Measurements from ENCODE around the gene PLD1.

The PLD1 gene

GRCh38 chr3:171654809-171655208 is 155.5 kb downstream of the PLD1 start:
- no peak for DNase-seq
- Histone ChIP-seq H3K27ac (no peak overlapping the region), H3K36me3 (no peaks in the 10 kb centered on the region), H3K27me3 (ENCODE audit: insufficient read depth, low read depth, severe bottlenecking) (no peaks in the 10 kb centered on the region), H3K9me3 (ENCODE audit: severe bottlenecking) (no peaks in the 10 kb centered on the region), H3K4me3 (ENCODE audit: low read depth, low read length) (no peak overlapping the region)
- TF ChIP-seq CTCF (IDR thresholded peaks at IDR 0.05; ENCODE audit: low read depth, low read length): no peak

DNA sequence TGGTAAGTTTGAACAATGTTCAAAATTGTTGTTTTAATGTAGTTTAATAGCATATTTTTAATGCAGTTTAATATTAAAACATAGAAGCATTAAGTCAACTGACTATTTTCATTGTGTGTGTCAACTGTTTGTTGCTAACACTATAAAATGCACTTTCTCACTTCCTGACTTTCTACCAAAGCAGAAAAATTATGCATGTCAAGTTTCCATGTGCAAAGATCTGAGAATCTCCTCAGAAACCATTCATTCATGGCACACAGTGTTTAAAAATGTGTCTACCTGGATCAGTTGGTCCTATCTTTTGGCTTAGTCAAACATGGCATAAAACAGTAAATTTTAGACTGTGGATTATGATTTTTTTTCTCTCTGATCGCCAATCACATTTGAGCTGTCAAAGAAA is 156.0 kb downstream of the PLD1 start:
- Histone ChIP-seq H3K9me3 (ENCODE audit: severe bottlenecking) (no peaks in the 10 kb centered on the region), H3K4me3 (ENCODE audit: low read depth, low read length) (no peak overlapping the region), H3K36me3 (no peaks in the 10 kb centered on the region), H3K27ac (no peak overlapping the region), H3K27me3 (ENCODE audit: insufficient read depth, low read depth, severe bottlenecking) (no peaks in the 10 kb centered on the region)
- no peak for DNase-seq
- no peak for TF ChIP-seq CTCF (IDR thresholded peaks at IDR 0.05; ENCODE audit: low read depth, low read length)

DNA sequence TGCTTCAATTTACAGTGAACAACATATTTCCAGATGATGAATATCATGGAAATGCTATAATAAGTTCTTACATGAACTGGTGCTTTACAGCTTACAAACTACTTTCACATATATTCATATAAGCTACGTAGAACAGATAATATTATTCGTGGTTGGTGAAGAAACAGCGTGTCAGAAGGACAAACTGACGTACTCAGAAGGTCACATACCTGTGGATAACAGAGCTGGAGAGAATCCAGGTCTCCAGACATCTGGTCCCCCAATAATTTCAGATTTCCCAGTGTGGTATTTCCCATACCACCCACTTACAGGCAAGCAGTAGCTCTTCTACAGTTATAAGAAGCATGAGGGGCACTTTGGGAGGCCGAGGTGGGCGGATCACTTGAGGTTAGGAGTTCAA is 156.6 kb downstream of the PLD1 start:
- no peaks in the 10 kb centered on the region for H3K36me3 ChIP-seq
- no peak for TF ChIP-seq CTCF (IDR thresholded peaks at IDR 0.05; ENCODE audit: low read depth, low read length)
- DNase-seq: no peak
- H3K27ac ChIP-seq: no peak overlapping the region
- no peak overlapping the region for H3K4me3 ChIP-seq (ENCODE audit: low read depth, low read length)
- no peaks in the 10 kb centered on the region for H3K9me3 ChIP-seq (ENCODE audit: severe bottlenecking)
- H3K27me3 ChIP-seq (ENCODE audit: insufficient read depth, low read depth, severe bottlenecking): no peaks in the 10 kb centered on the region

DNA sequence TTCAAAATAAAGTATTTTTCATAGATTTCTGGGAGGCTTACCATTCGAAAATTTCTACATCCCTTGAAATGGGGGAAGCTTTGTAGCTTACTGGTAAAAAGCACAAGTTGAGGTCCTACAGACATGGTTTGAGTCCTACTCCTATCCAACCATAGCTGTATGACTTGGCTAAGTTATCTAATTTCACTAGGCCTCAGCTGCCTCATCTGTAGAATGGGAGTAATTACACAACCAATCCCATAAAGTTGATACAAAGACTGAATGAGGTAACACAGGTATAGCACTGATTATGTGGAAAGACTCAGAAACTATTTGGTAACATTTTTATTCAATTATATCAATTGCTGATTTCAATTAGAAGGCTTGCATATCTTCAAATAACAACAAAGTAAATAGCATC is 157.4 kb downstream of the PLD1 start:
- H3K4me3 ChIP-seq (ENCODE audit: low read depth, low read length): no peak overlapping the region
- DNase-seq: no peak
- H3K36me3 ChIP-seq: no peaks in the 10 kb centered on the region
- no peaks in the 10 kb centered on the region for H3K9me3 ChIP-seq (ENCODE audit: severe bottlenecking)
- H3K27ac ChIP-seq: no peak overlapping the region
- no peak for TF ChIP-seq CTCF (IDR thresholded peaks at IDR 0.05; ENCODE audit: low read depth, low read length)
- H3K27me3 ChIP-seq (ENCODE audit: insufficient read depth, low read depth, severe bottlenecking): no peaks in the 10 kb centered on the region

DNA sequence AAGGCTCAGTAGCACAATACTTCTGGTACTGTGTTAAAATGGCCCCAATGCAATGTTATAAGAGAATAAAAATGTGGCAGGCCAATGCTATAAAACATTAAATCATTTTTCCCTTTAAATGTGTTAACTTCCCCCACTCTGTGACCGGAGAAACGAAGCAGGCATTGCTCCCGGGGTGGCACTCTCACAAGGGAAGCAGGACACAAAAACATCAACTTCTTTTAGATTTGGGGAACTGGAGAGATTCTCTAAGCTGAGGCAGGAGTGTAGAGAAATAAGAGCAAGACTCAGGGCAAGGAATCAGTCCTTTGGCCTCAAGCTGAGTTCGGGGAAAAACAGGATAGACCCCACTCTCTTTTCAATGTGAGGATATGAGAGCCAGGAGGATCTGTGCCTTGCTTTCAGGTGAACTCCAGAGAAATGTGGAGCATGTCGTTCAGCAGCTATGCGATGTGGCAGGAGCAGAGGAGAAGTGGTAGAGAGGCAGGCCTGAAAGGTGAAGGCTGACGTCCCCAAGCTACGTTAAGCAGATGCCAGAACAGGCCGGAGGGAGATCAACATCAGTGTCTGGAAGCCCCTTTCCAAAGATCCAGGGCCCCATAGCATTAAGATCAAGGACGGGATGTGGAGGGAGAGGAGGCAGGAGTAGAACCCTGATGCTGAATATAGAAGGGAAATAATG is 160.2 kb downstream of the PLD1 start:
- no peak for TF ChIP-seq CTCF (IDR thresholded peaks at IDR 0.05; ENCODE audit: low read depth, low read length)
- no peaks in the 10 kb centered on the region for H3K36me3 ChIP-seq
- H3K9me3 ChIP-seq (ENCODE audit: severe bottlenecking): no peaks in the 10 kb centered on the region
- no peak overlapping the region for H3K4me3 ChIP-seq (ENCODE audit: low read depth, low read length)
- no peak for DNase-seq
- H3K27ac ChIP-seq: no peak overlapping the region
- H3K27me3 ChIP-seq (ENCODE audit: insufficient read depth, low read depth, severe bottlenecking): no peaks in the 10 kb centered on the region

- no peak overlapping the region for H3K4me3 ChIP-seq (ENCODE audit: low read depth, low read length)
- no peaks in the 10 kb centered on the region for H3K36me3 ChIP-seq
- DNase-seq: no peak
- H3K27ac ChIP-seq: no peak overlapping the region
- no peaks in the 10 kb centered on the region for H3K9me3 ChIP-seq (ENCODE audit: severe bottlenecking)
- no peak for TF ChIP-seq CTCF (IDR thresholded peaks at IDR 0.05; ENCODE audit: low read depth, low read length)
- no peaks in the 10 kb centered on the region for H3K27me3 ChIP-seq (ENCODE audit: insufficient read depth, low read depth, severe bottlenecking)
These were observed 161.0 kb downstream of the PLD1 start for GRCh38 chr3:171649267-171649666.

Measured in WERI-Rb-1 (cell line).